GM10266 (cell line): ENCODE results near the gene RSPH3.

ENCODE experiments used
- DNase-seq: peaks from one replicate; pipeline ENCODE4 v3.0.0; 2012; ENCODE audit errors: extremely low spot score
- CTCF ChIP-seq: IDR thresholded peaks from 2 replicates; pipeline ENCODE4 v1.5.1; 2012; ENCODE audit warnings: mild to moderate bottlenecking, low read depth; ENCODE audit not compliant: control insufficient read depth, insufficient read depth; ENCODE audit errors: missing control alignments

The RSPH3 gene

DNA sequence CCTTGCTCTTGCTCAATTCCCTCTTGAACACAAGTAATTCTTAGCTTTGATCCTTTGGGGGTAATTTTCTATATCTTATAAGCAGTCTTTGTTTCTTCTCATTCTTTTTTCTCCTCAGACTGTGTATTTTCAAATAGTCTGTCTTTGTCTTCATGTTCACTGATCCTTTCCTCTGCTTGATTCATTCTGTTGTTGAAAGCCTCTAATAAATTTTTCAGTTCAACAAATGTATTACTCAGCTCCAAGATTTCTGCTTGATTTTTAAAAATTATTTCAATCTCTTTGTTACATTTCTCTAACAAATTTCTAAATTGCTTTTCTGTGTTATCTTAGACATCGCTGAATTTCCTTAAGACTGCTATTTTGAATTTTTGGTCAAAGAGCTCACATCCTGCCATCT, 11.5 kb downstream of the RSPH3 start:
- DNase-seq: no peak
- TF ChIP-seq CTCF: no peak

DNA sequence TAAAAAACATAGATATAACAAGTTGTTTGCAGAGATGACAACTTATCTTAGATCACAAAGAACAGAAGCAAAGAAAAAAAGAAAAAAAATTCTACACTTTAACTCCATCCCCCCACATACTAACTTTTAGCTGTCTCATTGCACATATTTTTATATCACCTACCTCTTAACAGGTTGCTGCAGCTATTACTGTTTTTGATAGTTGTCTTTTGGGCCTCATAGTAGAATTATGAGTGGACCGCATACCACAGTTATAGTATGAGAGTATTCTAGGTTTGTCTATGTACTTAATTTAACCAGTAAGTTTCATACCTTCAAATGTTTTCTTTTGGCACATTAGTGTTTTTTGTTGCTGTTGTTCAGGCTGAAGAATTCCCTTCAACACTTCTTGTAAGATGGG, 12.3 kb downstream of the RSPH3 start:
- no peak for DNase-seq
- no peak for TF ChIP-seq CTCF

GRCh38 chr6:158978757-158979156, 21.2 kb downstream of the RSPH3 start:
- no peak for DNase-seq
- no peak for TF ChIP-seq CTCF

GRCh38 chr6:158977382-158977781, 22.6 kb downstream of the RSPH3 start:
- no peak for TF ChIP-seq CTCF
- no peak for DNase-seq

DNA sequence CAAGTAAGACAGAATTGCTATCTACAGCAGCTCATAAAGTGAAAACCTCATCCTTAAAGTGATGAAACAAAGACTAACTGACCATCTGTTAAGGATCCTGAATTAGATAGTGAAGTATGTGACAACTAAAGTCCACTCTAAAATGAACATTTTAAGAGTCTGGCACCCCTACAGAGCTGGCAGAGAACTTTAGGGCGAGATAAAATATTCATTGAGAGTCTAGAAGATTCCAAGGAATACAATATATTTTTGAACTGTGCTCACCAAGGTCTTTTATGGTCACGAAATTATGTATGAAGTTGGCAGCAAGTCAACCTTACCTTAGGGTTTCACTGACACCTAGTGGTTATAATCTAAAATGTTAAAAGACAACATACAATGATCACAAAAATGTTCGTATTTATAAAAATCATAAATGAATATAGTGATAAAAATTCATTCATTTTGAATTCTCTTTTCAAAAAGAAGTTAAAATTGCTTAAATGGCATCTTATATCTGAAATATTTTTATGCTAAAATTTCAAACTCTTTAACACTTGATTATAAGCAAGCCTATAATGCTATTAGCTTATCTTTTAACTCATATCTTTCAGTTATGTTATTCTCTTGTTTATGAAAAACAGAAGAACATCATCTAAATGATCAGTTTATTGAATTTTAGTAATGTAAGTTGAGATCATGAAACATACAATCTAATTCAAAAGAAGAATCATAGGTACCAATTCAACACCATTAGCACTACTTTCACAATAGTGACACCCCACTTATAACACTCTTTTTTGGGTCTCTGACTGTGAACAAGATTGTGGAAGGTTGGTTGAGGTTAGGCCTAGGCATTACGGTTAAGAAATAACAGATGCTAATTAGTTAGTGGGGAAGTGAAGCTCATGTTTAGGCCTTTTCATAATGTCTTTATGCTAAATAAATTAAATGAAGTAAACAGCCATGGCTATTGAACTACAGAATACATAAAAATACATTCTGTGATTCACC, 27.5 kb downstream of the RSPH3 start:
- peak; percentile 39 for DNase-seq
- peak; percentile 46 for TF ChIP-seq CTCF

GRCh38 chr6:158970640-158971275, 29.2 kb downstream of the RSPH3 start:
- no peak for TF ChIP-seq CTCF
- no peak for DNase-seq

DNA sequence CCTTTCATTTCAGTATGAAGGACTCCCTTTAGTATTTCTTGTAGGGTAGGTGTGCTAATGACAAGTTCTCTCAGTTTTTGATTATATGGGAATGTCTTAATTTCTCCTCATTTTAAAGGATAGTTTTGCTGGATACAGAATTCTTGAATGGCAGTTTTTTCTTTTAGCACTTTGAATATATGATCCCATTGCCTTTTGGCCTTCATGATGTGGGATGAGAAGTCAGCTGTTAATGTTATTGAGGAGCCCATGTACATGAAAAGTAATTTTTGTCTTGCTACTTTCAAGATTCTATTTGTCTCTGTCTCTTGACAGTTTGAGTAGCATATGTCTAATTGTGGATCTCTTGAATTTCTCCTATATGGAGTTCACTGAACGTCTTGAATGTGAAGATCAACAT, 30.9 kb downstream of the RSPH3 start:
- TF ChIP-seq CTCF: no peak
- DNase-seq: no peak
